ENCODE data around the gene GAPDH. TPM values are rescaled to one million over a fixed set of nuclear protein-coding genes. Genes with fewer than 3 reads are reported as not detected.
"Not testable (repeated sequence)": the region's sequence is repeated elsewhere in the genome, so short reads cannot be mapped to it uniquely, and the experiment has no call there.

Gene GAPDH
- total RNA-seq, 2 donors from 2014 or later: 7,000 to 9,788 TPM

DNA sequence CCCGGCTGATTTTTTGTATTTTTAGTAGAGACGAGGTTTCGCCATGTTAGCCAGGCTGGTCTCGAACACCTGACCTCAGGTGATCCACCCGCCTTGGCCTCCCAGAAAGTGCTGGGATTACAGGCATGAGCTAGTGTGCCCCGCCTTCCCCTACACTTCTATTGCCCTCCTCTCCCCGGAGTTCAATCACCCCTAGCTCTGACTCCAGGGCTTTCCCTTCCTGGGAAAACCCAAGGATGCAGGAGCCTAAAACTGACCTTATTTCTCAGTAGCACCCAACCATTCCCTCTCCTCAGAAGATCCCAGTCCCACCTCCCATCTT, 22.1 kb downstream of the GAPDH start:
- not testable (repeated sequence) for ATAC-seq (replicated peaks); H3K9me3 Mint-ChIP-seq; H3K27me3 Mint-ChIP-seq
- Mint-ChIP-seq H3K4me1 (peaks cover 26% of the 10 kb centered on the region), H3K4me3 (peak overlapping the region; percentile 91), H3K27ac (peak overlapping the region; percentile 44), H3K36me3 (ENCODE audit: low read depth) (peaks cover 60% of the 10 kb centered on the region)

GRCh38 chr12:6556857-6557256, 22.5 kb downstream of the GAPDH start:
- H3K9me3 Mint-ChIP-seq: no peaks in the 10 kb centered on the region
- peaks cover 64% of the 10 kb centered on the region for H3K36me3 Mint-ChIP-seq (ENCODE audit: low read depth)
- H3K4me1 Mint-ChIP-seq: peaks cover 26% of the 10 kb centered on the region
- H3K27me3 Mint-ChIP-seq: no peaks in the 10 kb centered on the region
- H3K4me3 Mint-ChIP-seq: peak overlapping the region; percentile 91
- peak overlapping the region; percentile 44 for H3K27ac Mint-ChIP-seq
- ATAC-seq (replicated peaks): no peak

GRCh38 chr12:6558014-6558760, 23.9 kb downstream of the GAPDH start:
- ATAC-seq (replicated peaks): peak; percentile 28
- Mint-ChIP-seq H3K4me1 (peaks cover 17% of the 10 kb centered on the region), H3K36me3 (ENCODE audit: low read depth) (peaks cover 70% of the 10 kb centered on the region)
- not testable (repeated sequence) for H3K27me3 Mint-ChIP-seq, H3K9me3 Mint-ChIP-seq, H3K27ac Mint-ChIP-seq, H3K4me3 Mint-ChIP-seq

DNA sequence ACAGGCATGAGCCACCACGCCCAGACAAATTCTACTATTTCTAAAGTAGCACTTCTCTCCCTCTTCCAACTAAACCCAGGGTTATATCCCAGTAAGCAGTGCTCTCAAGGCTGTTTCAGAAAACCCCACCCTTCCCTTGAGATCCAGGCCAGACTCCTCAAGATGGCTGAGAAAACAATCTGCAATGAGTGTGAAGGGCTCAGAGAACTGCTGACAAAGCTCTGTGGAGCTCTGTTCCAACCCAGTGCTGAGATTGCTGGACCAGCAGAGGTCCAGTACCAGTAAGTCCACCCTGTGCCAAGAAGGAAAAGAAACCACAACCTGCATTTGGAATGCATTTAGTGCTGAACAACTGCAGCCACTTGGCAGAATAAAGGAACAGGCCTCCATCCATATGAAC, 25.2 kb downstream of the GAPDH start:
- H3K9me3 Mint-ChIP-seq: no peaks in the 10 kb centered on the region
- H3K27me3 Mint-ChIP-seq: no peaks in the 10 kb centered on the region
- no peak for ATAC-seq (replicated peaks)
- H3K4me1 Mint-ChIP-seq: peaks cover 7% of the 10 kb centered on the region
- peaks cover 80% of the 10 kb centered on the region for H3K36me3 Mint-ChIP-seq (ENCODE audit: low read depth)
- H3K27ac Mint-ChIP-seq: peak overlapping the region; percentile 21
- no peak overlapping the region for H3K4me3 Mint-ChIP-seq

GRCh38 chr12:6560501-6561205, 26.3 kb downstream of the GAPDH start:
- no peak overlapping the region for H3K27ac Mint-ChIP-seq
- peaks cover 3% of the 10 kb centered on the region for H3K4me1 Mint-ChIP-seq
- no peaks in the 10 kb centered on the region for H3K9me3 Mint-ChIP-seq

GRCh38 chr12:6562881-6563280, 28.6 kb downstream of the GAPDH start:
- no peak for ATAC-seq (replicated peaks)
- H3K36me3 Mint-ChIP-seq (ENCODE audit: low read depth): peaks cover 100% of the 10 kb centered on the region
- peak overlapping the region; percentile 69 for H3K27ac Mint-ChIP-seq
- H3K4me3 Mint-ChIP-seq: no peak overlapping the region
- H3K4me1 Mint-ChIP-seq: peaks cover 17% of the 10 kb centered on the region
- H3K27me3 Mint-ChIP-seq: no peaks in the 10 kb centered on the region
- H3K9me3 Mint-ChIP-seq: no peaks in the 10 kb centered on the region

More at GRCh38 chr12:6560501-6561205, 26.3 kb downstream of the GAPDH start:
- no peak for ATAC-seq (replicated peaks)
- Mint-ChIP-seq H3K4me3 (no peak overlapping the region), H3K27me3 (no peaks in the 10 kb centered on the region), H3K36me3 (ENCODE audit: low read depth) (peaks cover 91% of the 10 kb centered on the region)

- Mint-ChIP-seq H3K9me3 (no peaks in the 10 kb centered on the region), H3K27ac (peak overlapping the region; percentile 64), H3K36me3 (ENCODE audit: low read depth) (peaks cover 100% of the 10 kb centered on the region), H3K4me3 (no peak overlapping the region), H3K4me1 (peaks cover 17% of the 10 kb centered on the region), H3K27me3 (no peaks in the 10 kb centered on the region)
- ATAC-seq (replicated peaks): peak; percentile 45
These were observed 29.2 kb downstream of the GAPDH start for GRCh38 chr12:6563448-6564050.

DNA sequence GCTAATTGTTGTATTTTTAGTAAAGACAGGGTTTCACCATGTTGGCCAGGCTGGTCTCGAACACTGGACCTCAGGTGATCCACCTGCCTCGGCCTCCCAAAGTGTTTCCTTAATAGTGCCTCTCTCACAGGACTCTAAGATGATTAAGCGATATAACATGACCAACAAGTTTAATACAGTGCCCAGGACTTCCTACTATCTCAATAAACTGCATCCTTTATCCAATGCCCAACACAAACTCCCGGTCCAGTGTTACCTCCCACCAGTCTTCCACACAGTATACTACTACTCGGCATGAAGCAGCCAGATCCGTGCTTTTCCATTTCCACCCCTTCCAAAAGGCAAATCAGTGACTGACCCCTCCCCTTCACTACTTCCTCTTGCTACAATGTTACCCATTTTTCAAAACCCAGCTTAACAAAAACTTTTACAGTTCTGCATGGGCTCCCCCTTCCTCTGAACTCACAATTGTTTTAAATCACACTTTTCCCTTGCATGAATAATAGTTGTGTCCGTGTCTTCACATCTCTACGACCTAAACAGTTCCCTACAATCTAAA, 32.9 kb downstream of the GAPDH start:
- H3K36me3 Mint-ChIP-seq (ENCODE audit: low read depth): peaks cover 96% of the 10 kb centered on the region
- no peaks in the 10 kb centered on the region for H3K27me3 Mint-ChIP-seq
- H3K27ac Mint-ChIP-seq: peak overlapping the region; percentile 97
- H3K9me3 Mint-ChIP-seq: no peaks in the 10 kb centered on the region
- ATAC-seq (replicated peaks): no peak
- peak overlapping the region; percentile 94 for H3K4me3 Mint-ChIP-seq
- peaks cover 21% of the 10 kb centered on the region for H3K4me1 Mint-ChIP-seq

- H3K4me1 Mint-ChIP-seq: peaks cover 26% of the 10 kb centered on the region
- H3K4me3 Mint-ChIP-seq: peak overlapping the region; percentile 94
- H3K36me3 Mint-ChIP-seq (ENCODE audit: low read depth): peaks cover 96% of the 10 kb centered on the region
- H3K27me3 Mint-ChIP-seq: no peaks in the 10 kb centered on the region
- H3K9me3 Mint-ChIP-seq: no peaks in the 10 kb centered on the region
- no peak for ATAC-seq (replicated peaks)
- H3K27ac Mint-ChIP-seq: no peak overlapping the region
These were observed 35.0 kb downstream of the GAPDH start for GRCh38 chr12:6569312-6569711.

DNA sequence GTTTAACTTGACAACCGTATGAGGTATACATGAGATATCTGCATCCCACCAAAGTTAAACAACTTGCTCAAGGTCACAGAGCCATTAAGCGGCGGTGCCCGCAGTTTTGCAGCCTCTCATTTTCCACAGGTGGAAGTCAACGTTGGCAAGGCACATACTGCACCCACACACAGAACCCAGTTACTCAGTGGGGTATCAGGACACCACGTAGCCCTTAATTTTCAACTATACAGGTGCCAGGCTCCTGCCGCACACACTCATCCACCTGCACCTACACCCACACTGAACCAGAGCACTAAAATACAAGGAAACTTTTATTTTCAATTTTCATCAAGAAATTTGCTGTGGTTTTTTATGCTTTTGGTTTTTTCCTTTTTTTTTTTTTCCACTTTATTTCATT, 35.5 kb downstream of the GAPDH start:
- no peak overlapping the region for H3K27ac Mint-ChIP-seq
- H3K27me3 Mint-ChIP-seq: no peaks in the 10 kb centered on the region
- peaks cover 96% of the 10 kb centered on the region for H3K36me3 Mint-ChIP-seq (ENCODE audit: low read depth)
- no peaks in the 10 kb centered on the region for H3K9me3 Mint-ChIP-seq
- peak overlapping the region; percentile 94 for H3K4me3 Mint-ChIP-seq
- H3K4me1 Mint-ChIP-seq: peaks cover 28% of the 10 kb centered on the region
- ATAC-seq (replicated peaks): no peak

DNA sequence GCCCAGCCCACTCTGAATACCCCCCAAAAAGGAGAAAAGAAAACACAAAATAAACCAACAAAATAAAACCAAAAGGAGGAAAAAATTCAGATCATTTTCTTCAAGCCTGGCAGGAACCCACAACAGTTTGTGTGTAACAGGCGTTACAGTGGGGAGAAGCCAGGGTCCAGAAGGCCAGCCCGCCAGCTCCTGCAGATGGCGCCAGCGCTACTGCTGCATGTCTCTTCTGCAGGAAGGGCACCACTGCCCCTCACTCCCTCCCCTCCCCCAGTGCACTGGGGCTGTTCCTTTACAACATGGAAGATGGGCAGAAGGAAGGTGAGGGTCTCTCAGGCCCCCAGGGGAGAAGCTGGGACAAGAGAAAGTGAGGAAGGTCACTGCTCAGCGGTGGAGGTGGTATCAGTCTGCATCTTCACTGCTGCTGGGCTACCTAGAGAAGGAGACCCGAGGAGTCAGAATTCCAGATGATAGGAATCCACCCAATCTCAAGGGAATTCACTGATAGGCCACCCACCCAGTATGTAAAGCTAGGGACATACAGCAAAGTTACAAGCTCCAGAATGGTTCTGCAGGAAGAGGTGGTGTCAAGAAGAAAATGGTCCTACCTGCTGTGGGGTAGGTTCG, 36.1 kb downstream of the GAPDH start:
- no peak for ATAC-seq (replicated peaks)
- H3K9me3 Mint-ChIP-seq: no peaks in the 10 kb centered on the region
- peaks cover 29% of the 10 kb centered on the region for H3K4me1 Mint-ChIP-seq
- peaks cover 96% of the 10 kb centered on the region for H3K36me3 Mint-ChIP-seq (ENCODE audit: low read depth)
- no peak overlapping the region for H3K27ac Mint-ChIP-seq
- H3K4me3 Mint-ChIP-seq: peak overlapping the region; percentile 94
- no peaks in the 10 kb centered on the region for H3K27me3 Mint-ChIP-seq

GRCh38 chr12:6573001-6573400, 38.7 kb downstream of the GAPDH start:
- Mint-ChIP-seq H3K27ac (peak overlapping the region; percentile 30), H3K36me3 (ENCODE audit: low read depth) (peaks cover 96% of the 10 kb centered on the region), H3K27me3 (no peaks in the 10 kb centered on the region), H3K9me3 (no peaks in the 10 kb centered on the region), H3K4me1 (peaks cover 22% of the 10 kb centered on the region), H3K4me3 (no peak overlapping the region)
- ATAC-seq (replicated peaks): no peak

- peaks cover 100% of the 10 kb centered on the region for H3K36me3 Mint-ChIP-seq (ENCODE audit: low read depth)
- H3K4me3 Mint-ChIP-seq: peak overlapping the region; percentile 45
- H3K4me1 Mint-ChIP-seq: peaks cover 22% of the 10 kb centered on the region
- peak overlapping the region; percentile 30 for H3K27ac Mint-ChIP-seq
- H3K27me3 Mint-ChIP-seq: no peaks in the 10 kb centered on the region
- peak; percentile 87 for ATAC-seq (replicated peaks)
- H3K9me3 Mint-ChIP-seq: no peaks in the 10 kb centered on the region
These were observed 40.4 kb downstream of the GAPDH start for GRCh38 chr12:6574576-6575295.

DNA sequence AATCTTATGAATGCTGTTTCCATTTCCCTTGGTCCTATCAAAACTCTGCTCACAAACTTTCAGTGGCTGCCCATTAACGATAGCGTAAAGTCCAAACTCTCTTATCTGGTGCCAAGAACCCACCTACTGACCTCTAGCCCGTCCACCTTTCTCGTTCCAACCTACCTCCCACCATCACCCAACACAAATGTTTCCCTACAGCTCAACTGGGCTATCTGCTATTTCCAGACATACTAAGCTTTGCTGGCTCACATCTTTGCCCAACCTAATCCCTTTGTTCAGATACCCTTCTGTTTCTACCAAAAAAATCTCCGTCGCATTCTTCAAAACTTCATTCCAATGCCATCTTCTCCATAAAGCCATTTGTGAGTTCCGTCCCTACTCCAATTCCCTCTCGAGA, 41.3 kb downstream of the GAPDH start:
- peak overlapping the region; percentile 45 for H3K4me3 Mint-ChIP-seq

More for the DNA sequence above, 41.3 kb downstream of the GAPDH start:
- Mint-ChIP-seq H3K27me3 (no peaks in the 10 kb centered on the region), H3K4me1 (peaks cover 17% of the 10 kb centered on the region), H3K27ac (peak overlapping the region; percentile 30), H3K36me3 (ENCODE audit: low read depth) (peaks cover 100% of the 10 kb centered on the region), H3K9me3 (no peaks in the 10 kb centered on the region)
- no peak for ATAC-seq (replicated peaks)
